NB4 (cell line): ENCODE results near the gene PDXDC1.
"Not testable (repeated sequence)": the region's sequence is repeated elsewhere in the genome, so short reads cannot be mapped to it uniquely, and the experiment has no call there.

Source experiments
- DNase-seq: peaks from one replicate; pipeline ENCODE4 v3.0.0; 2010; ENCODE audit warnings: low read depth
- H3K4me3 ChIP-seq: one replicate; pipeline ENCODE4 v1.5.1; 2011; ENCODE audit warnings: mild to moderate bottlenecking, low read depth, low read length, moderate library complexity
- MAX ChIP-seq: IDR thresholded peaks from 2 replicates; pipeline ENCODE4 v1.6.1; 2011; ENCODE audit warnings: low read depth, low read length
- MYC ChIP-seq: IDR thresholded peaks from 2 replicates; pipeline ENCODE4 v1.6.1; 2011; ENCODE audit warnings: low read depth, low read length
- POLR2A ChIP-seq: IDR thresholded peaks from 2 replicates; pipeline ENCODE4 v1.6.1; 2011; ENCODE audit warnings: mild to moderate bottlenecking; ENCODE audit not compliant: insufficient read length; ENCODE audit errors: extremely low read depth
- TF ChIP-seq, protein P1 (sequence below): IDR thresholded peaks from one replicate; pipeline ENCODE4 v1.5.1; 2012; ENCODE audit warnings: low read depth, low read length

The PDXDC1 gene

GRCh38 chr16:15041271-15042004 lies 66.6 kb downstream of the PDXDC1 start:
- DNase-seq, result no peak
- H3K4me3 ChIP-seq, result no peak overlapping the region
- no peak for TF ChIP-seq POLR2A
- TF ChIP-seq, protein P1, sequence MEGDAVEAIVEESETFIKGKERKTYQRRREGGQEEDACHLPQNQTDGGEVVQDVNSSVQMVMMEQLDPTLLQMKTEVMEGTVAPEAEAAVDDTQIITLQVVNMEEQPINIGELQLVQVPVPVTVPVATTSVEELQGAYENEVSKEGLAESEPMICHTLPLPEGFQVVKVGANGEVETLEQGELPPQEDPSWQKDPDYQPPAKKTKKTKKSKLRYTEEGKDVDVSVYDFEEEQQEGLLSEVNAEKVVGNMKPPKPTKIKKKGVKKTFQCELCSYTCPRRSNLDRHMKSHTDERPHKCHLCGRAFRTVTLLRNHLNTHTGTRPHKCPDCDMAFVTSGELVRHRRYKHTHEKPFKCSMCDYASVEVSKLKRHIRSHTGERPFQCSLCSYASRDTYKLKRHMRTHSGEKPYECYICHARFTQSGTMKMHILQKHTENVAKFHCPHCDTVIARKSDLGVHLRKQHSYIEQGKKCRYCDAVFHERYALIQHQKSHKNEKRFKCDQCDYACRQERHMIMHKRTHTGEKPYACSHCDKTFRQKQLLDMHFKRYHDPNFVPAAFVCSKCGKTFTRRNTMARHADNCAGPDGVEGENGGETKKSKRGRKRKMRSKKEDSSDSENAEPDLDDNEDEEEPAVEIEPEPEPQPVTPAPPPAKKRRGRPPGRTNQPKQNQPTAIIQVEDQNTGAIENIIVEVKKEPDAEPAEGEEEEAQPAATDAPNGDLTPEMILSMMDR, result no peak
- no peak for TF ChIP-seq MAX
- TF ChIP-seq MYC, result no peak

- DNase-seq, result no peak
These were observed 68.5 kb downstream of the PDXDC1 start for GRCh38 chr16:15043344-15043743.

DNA sequence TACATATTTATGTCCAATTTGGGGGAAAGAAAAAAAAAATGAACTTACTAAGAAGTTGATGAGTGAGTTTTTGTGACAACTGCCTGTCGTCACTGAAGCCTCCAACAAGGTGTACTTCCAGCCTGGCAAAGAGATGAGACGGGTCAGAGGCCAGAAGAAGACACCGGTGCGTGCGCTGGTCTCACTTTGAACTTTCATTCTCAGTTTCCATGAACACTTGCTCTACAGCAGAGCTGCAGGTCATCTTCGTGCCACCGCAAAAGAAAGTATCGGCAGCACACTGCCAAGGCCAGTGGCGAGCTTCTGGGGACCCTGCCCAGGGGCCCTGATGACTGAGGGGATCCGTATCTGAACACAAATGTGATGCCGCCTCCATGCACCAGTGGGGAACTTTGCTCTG lies 69.5 kb downstream of the PDXDC1 start:
- no peak for DNase-seq
- TF ChIP-seq POLR2A, result no peak
- TF ChIP-seq, protein P1, result no peak
- no peak for TF ChIP-seq MYC
- TF ChIP-seq MAX, result no peak

More at GRCh38 chr16:15043344-15043743, 68.5 kb downstream of the PDXDC1 start:
- TF ChIP-seq, protein P1, result no peak
- TF ChIP-seq MYC (no peak), POLR2A (no peak), MAX (no peak)
- no peak overlapping the region for H3K4me3 ChIP-seq

DNA sequence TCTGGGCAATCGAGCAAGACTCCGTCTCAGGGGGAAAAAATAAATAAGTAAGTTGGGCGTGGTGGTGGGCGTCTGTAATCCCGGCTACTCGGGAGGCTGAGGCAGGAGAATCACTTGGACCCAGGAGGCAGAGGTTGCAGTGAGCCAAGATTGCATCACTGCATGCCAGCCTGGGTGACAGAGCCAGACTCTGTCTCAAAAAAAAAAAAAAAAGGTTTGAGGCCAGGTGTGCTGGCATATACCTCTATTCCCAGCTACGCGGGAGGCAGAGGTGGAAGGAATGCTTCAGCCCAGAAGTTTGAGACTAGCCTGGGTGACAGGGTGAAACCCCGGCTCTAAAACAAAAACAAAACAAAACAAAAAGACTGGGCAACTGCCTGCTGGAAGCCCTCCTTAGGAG lies 70.4 kb downstream of the PDXDC1 start:
- not testable (repeated sequence) for DNase-seq, H3K4me3 ChIP-seq

More for the DNA sequence above, 69.5 kb downstream of the PDXDC1 start:
- H3K4me3 ChIP-seq, result no peak overlapping the region

GRCh38 chr16:15046692-15047376 lies 72.0 kb downstream of the PDXDC1 start:
- TF ChIP-seq MAX, result no peak
- no peak for TF ChIP-seq MYC
- no peak for TF ChIP-seq POLR2A
- TF ChIP-seq, protein P1, result no peak

DNA sequence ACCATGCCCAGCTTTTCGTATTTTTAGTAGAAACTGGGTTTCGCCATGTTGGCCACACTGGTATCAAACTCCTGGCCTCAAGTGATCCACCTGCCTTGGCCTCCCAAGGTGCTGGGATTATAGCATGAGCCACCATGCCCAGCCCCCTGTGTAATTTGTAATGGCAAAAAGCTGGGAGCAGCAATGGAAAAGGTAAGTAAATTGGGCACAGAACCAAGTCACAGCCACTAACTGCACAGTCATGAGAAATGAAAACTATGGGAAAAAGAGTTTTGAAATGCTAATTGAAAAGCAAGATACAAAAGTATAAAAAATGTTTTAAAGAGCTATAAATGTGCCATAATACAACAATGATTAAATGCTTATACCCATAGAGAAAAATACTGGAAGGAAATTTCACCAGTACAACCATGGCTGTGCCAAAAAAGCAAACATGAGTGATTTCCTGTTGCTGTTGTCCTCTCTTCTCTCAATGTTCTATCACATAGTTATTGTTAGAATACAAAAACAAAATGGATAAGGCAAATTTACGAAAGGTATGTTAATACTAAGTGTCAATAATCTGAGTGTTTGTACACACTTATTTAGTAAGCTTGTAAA lies 74.9 kb downstream of the PDXDC1 start:
- DNase-seq, result no peak
- no peak for TF ChIP-seq POLR2A
- TF ChIP-seq, protein P1, result no peak
- no peak for TF ChIP-seq MYC
- H3K4me3 ChIP-seq, result no peak overlapping the region

More at GRCh38 chr16:15046692-15047376, 72.0 kb downstream of the PDXDC1 start:
- no peak for DNase-seq
- H3K4me3 ChIP-seq, result no peak overlapping the region

GRCh38 chr16:15050440-15050839 lies 75.6 kb downstream of the PDXDC1 start:
- not testable (repeated sequence) for DNase-seq, H3K4me3 ChIP-seq
